Stimulated activated CD4-positive, alpha-beta T cell treated with anti-CD3 and anti-CD28 coated beads, Interleukin-2, amount 100 ng/mL, for 48 hours (primary cell): ENCODE data around the gene HYAL4.

ENCODE experiments used
- DNase-seq, 2 donors: peaks; one replicate each; pipeline ENCODE4 v3.0.0-alpha.2; 2020

HYAL4 gene

GRCh38 chr7:123918309-123918708 lies 73.3 kb downstream of the HYAL4 start:
- no peak for DNase-seq

GRCh38 chr7:123923599-123923998 lies 78.6 kb downstream of the HYAL4 start:
- DNase-seq: no peak

GRCh38 chr7:123924941-123925340 lies 80.0 kb downstream of the HYAL4 start, which contains the start of gene SPAM1:
Gene SPAM1, plus strand, starts transcription at chr7:123925241. Its CDS starts 28,330 bp downstream, at chr7:123953571.
- DNase-seq: no peak
